GM21619 (cell line): ENCODE results near the gene PGA3.
A peak's percentile ranks its signal among the peaks of the same experiment; 100 is the strongest.
"Not testable (repeated sequence)": the region's sequence is repeated elsewhere in the genome, so short reads cannot be mapped to it uniquely, and the experiment has no call there.

Experiments
- ATAC-seq: cut with Tn5 transposase; IDR thresholded peaks from one replicate; pipeline ENCODE4 v1.9.1; 2021; ENCODE audit not compliant: unreplicated experiment

PGA3 gene

DNA sequence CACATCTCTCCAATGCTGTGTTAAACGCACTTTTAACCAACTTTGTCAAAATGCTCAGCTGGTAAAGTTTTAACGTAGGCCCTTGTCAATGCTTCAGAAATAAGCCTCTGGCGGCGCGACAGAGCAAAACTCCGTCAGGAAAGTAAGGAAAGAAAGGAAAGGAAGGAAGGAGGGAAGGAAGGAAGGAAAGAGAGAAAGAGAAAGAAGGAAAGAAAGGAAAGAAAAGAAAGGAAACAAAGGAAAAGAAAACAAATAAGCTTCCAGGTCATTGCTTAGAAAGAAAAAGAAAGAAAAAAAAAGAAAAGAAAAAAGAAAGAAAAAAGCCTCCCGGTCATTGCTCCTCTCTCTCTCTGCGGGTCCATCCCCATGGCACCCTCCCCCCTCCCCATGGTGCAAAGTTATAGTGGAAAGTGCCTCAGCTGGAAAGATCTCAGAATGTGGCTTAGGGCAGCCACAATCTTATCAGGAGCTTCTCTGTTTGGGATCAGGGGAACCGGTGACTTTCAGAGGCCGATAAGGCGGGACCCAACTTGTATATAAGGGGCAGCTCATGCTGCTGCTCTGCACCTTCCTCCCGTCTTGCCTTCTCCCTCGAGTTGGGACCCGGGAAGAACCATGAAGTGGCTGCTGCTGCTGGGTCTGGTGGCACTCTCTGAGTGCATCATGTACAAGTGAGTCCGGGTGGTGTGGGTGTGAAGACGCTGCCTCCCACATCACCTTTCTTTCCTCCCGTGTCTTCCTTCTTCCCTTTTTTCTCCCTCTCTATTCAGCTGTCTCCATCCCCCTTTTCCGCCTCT, at the start of gene PGA3:
TSS of gene PGA3 (plus strand) at position 566 of the 797 bp plus-strand sequence. CDS start at position 616, 50 bp downstream.
- not testable (repeated sequence) for ATAC-seq

DNA sequence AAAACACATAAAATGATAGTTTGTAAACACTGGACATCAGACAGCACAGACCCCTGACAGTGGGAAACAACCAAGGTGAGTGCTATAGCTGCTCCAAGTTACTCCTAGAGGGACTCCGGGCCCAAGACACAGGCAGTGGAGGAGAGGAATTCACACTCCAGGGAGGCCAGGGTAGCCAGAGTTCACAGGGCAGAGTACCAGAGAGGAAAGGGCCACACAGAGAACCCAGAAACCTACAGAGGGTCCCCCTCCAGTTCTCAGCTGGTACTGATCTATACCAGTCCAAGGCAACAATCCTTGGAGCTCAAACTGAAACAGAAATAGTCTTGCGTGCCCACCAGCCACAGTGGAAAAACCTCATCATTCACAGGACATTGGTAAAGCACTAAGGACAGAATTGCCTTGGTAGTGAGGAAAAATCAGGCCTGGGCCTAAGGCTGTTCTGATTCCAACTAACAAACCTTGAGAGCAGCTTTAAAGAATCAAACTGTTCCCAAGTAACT, 49.7 kb upstream of the PGA3 start:
- ATAC-seq: no peak

DNA sequence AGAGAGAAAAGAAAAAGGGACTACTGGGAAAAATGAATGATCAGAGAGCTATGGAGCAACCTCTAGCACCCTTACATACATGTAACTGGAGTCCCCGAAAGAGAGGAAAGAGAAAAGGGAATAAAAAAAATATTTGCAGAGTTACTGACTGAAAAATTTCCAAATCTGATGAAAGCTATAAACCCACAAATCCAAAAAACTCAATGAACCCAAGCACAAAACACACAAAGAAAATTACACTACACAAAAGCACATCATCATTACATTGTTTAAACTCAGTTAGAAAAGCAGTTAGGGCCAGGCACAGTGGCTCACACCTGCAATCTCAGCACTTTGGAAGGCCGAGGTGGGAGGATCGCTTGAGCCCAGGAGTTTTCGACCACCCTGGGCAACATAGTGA, 48.8 kb upstream of the PGA3 start:
- no peak for ATAC-seq

DNA sequence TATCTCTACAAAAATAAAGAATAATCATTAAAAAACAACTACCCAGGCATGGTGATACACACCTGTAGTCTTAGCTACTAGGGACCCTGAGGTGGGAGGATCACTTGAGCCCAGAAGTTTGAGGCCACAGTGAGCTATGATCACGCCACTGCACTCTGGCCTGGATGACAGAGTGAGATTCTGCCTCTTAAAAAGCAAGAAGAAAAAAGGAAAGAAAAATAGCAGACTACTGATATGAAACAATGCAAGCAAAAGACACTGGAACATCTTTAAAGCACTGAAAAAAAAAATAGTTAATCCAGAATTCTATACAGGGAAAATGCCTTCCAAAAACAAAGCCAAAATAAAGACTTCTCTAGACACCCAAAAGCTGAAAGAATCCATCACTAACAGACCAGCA, 48.0 kb upstream of the PGA3 start:
- no peak for ATAC-seq

DNA sequence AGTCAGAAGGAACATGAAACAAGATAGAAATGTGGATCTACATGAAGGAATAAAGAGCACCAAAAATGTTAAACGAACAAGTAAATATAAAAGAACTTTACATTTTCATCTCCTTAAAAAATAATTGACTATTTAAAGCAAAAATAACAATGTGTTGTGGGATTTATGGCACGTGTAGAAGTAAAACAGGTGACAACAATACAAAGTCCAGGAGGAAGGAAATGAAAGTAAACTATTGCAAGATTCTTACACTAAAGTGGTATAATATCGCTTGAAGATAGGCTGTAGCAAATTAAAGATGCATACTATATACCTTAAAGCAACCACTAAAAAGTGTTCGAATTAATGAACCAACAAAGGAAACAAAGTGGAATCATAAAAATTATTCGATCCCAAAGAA, 47.6 kb upstream of the PGA3 start:
- no peak for ATAC-seq

DNA sequence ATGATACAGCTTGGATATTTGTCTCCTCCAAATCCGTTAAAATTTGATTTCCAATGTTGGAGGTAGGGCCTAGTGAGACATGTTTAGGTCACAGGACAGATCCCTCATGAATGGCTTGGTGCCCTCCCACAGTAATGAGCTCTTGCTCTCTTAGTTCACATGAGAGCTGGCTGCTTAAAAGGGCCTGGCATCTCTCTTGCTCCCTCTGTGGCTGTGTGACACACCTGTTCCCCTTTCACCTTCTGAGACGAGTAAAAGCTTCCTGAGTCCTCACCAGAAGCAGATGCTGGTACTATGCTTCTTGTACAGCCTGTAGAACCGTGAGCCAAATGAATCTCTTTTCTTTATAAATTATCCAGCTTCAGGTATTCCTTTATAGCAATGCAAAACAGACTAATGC, 45.6 kb upstream of the PGA3 start:
- no peak for ATAC-seq

DNA sequence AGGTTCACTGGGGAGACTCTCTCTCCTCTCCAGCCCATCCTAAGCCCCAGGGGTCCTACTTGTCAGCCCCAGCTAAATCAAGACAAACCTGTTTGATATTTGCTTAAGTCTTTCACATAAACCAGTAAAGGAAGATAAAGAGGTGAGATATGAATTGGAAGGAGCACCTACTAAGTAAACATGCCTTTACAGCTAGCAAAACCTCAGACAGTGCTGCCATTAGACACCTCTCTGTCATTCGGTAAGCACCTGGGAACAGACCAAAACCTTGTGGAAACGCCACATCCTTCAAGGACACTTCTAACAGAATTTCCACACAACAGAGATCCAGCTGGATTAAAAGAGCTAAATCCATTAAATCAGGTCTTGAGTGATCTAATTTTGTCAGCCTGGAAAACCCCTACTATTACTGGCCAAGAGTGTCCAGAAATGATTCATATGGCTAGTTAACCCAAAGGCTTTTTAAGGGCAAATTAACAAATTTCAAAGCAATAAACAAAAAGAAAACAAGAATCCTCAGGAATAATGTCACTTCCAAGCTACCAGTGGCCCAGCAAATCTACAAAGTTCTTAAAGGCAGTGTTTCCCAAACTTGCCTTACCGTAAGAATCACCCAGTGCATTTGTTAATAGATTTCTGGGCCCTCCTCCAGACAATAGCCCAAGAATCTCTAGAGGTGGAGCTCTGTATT, 44.5 kb upstream of the PGA3 start:
- no peak for ATAC-seq

DNA sequence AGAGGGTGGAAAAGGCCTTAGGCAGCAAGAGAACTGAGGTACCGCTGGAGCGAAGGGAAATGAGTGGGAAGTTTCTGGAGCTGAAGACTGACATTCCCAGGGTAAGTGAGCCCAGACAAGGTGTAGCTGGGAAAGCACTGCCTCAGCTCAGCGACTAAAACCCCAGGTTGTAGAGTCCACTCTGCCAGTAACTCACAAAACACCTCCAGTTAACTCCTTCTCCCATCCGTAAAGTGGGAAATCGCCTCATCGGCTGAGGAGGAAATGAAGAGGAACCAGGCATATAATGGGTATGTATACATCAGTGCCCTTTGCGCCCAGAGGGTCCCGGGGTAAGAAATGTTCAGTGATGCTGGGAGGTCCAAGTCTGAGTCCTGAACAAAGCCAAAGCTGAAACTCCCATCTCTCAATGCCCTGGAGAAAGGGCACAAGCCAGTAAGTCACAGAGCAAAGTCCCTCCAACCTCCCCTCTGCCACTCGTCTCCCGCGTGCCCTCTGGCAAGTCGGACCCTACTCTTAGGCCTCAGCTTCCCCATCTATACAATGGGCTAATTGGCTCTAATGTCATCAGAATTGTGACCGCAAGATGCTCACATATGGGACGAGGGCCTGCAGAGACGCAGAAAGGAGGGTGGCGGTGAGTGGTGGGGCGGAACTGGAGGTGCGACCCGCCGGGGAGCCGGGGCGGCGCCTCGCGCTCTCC, 42.7 kb upstream of the PGA3 start:
- ATAC-seq: no peak

- ATAC-seq: peak; percentile 64
Observed at GRCh38 chr11:61161190-61162091, 41.9 kb upstream of the PGA3 start, which contains the start of gene VPS37C. TSS of gene VPS37C (minus strand) at chr11:61161426. CDS start at chr11:61138829, 22,597 bp downstream.

DNA sequence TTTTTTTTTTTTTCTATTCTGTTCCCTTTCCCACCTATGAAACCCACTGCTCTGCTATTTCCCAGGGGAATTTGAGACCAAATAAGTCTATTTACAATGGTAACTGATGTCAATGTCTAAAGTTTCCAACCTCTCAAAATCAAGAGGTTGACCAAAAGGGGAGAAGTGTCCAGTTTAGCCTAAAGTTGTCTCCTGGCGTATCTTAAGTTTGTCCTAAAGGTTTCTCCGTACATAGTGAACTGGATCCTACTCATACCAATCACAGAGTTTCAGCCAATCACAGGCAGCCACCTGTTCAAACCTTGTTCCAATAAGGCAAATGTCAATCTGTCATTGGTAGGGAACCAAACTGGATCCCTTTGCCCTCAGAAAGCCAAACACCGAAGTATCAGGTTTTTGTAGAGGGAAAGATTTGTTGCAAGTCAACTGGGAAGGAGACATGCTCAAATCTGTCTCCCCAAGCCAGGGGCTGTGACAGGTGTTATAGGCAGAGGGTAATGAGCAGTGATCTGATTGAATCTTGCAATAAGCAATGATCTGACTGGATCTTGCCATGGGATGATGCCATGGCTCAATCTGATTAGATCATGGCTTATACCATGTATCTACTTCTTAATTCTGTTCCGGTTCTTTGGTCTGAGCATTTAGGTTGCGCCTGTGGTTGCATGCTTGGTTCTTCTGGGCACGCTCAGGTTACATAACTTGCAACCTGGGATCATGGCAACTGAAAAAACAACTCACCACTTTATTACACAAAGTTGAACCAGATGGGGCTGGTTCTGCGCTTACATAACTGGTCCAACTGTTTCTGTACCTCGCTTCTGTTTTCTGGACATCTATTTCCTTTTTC, 41.0 kb upstream of the PGA3 start:
- ATAC-seq: no peak

GRCh38 chr11:61163021-61163420, 40.3 kb upstream of the PGA3 start:
- no peak for ATAC-seq

GRCh38 chr11:61163714-61164605, 39.4 kb upstream of the PGA3 start:
- no peak for ATAC-seq

- ATAC-seq: no peak
Observed at GRCh38 chr11:61164606-61165424, 38.5 kb upstream of the PGA3 start.

- ATAC-seq: not testable (repeated sequence)
Observed at GRCh38 chr11:61165785-61166184, 37.5 kb upstream of the PGA3 start.

DNA sequence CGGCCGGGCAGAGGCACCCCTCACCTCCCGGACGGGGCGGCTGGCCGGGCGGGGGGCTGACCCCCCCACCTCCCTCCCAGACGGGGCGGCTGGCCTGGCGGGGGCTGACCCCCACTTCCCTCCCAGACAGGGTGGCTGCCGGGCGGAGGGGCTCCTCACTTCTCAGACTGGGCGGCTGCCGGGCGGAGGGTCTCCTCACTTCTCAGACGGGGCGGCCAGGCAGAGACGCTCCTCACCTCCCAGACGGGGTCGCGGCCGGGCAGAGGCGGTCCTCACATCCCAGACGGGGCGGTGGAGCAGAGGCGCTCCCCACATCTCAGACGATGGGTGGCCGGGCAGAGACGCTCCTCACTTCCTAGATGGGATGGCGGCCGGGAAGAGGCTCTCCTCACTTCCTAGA, 37.0 kb upstream of the PGA3 start:
- ATAC-seq: not testable (repeated sequence)

DNA sequence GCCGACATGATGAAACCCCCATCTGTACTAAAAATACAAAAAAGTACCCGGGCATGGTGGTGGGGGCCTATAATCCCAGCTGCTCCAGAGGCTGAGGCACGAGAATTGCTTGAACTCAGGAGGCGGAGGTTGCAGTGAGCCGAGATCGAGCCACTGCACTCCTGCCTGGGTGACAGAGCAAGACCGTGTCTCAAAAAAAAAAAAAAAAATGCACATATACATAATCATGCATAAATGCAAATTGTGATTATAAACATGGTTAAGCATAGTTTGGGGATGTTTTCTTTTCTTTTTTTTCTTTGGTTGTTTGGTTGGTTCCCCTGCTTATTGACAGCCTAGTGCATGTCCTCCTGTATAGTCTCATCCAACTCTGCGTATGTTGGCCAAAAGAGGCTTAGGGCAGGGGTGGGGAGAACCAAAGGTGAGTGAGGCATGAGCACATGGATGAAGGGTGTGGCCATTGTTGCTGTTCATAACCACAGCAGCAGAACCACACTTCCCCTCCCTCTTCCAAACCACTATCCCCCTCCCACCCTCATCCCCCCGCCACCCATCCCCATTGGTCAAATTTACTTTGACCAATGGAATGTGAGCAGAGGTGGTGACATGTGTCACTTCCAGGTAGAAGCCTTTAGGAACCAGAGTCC, 35.1 kb upstream of the PGA3 start:
- no peak for ATAC-seq

DNA sequence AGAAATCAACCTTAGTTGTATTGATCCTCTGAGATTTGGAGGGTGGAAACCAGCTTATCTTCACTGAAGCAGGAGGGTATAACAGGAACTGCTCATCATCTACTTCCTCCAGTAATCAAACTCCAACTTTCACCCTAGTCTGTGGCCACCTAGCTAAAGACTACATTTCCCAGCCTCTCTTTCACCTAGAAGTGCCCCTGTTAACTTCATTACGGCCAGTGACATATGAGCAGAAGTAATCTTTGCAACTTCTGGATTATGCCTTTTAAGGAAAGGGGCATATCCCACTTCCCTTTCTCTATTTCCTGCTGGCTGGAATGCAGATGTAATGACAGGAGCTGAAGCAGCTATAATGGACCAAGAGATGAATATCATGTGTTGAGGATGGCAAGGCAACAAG, 34.5 kb upstream of the PGA3 start:
- no peak for ATAC-seq
